NB4 (cell line): ENCODE results near the gene SYT3.

Experiments used
- TF ChIP-seq, protein P1 (sequence below): IDR thresholded peaks from one replicate; pipeline ENCODE4 v1.5.1; 2012; ENCODE audit warnings: low read depth, low read length
- TF ChIP-seq, protein P2 (sequence below): IDR thresholded peaks from 2 replicates; pipeline ENCODE4 v1.6.1; 2011; ENCODE audit warnings: low read depth, low read length

DNA sequence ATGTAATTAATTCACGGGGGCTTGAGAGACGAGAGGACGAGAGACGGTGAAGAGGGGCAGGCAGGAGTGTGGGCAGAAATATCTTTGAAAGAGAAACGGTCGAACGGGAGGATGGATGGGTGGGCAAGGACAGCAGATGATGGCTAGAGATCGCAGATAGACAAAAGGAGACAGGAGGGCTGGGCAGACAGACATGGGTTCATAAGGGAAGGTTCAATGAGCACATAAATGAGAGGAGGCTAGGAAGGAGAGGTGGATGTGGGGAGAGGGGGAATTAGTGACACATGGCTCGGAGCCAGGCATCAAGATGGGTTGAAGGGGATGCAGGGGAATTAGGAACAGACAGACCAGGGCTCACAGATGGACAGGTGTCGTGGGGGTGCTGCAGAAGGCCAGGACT lies 1.1 kb downstream of the SYT3 start:
- TF ChIP-seq, protein P1, sequence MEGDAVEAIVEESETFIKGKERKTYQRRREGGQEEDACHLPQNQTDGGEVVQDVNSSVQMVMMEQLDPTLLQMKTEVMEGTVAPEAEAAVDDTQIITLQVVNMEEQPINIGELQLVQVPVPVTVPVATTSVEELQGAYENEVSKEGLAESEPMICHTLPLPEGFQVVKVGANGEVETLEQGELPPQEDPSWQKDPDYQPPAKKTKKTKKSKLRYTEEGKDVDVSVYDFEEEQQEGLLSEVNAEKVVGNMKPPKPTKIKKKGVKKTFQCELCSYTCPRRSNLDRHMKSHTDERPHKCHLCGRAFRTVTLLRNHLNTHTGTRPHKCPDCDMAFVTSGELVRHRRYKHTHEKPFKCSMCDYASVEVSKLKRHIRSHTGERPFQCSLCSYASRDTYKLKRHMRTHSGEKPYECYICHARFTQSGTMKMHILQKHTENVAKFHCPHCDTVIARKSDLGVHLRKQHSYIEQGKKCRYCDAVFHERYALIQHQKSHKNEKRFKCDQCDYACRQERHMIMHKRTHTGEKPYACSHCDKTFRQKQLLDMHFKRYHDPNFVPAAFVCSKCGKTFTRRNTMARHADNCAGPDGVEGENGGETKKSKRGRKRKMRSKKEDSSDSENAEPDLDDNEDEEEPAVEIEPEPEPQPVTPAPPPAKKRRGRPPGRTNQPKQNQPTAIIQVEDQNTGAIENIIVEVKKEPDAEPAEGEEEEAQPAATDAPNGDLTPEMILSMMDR = no peak
- TF ChIP-seq, protein P2, sequence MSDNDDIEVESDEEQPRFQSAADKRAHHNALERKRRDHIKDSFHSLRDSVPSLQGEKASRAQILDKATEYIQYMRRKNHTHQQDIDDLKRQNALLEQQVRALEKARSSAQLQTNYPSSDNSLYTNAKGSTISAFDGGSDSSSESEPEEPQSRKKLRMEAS = no peak
